HepG2 (cell line): ENCODE measurements around the gene GLE1. TPM values are rescaled to one million over a fixed set of nuclear protein-coding genes. Genes with fewer than 3 reads are reported as not detected.

Source experiments
- CREM ChIP-seq, 2 experiments: sonication (generic) in 1 of 2; formaldehyde crosslinking in 1 of 2; IDR thresholded peaks; 2 replicates each; pipeline versions ENCODE4 v1.4.0 to v1.6.1; 2016 to 2020; ENCODE audit warnings: antibody characterized with exemption in 1 of 2, mild to moderate bottlenecking in 1 of 2, missing genetic modification reagents in 1 of 2
- FOXC1 ChIP-seq: sonication (generic); formaldehyde crosslinking; IDR thresholded peaks from 2 replicates; pipeline ENCODE4 v1.8.0; 2022; ENCODE audit warnings: mild to moderate bottlenecking, missing genetic modification reagents, borderline replicate concordance
- HDAC1 ChIP-seq: sonication (generic); formaldehyde crosslinking; IDR thresholded peaks from 2 replicates; pipeline ENCODE4 v1.5.1; 2020; ENCODE audit warnings: mild to moderate bottlenecking, missing genetic modification reagents
- HDAC2 ChIP-seq: sonication (generic); formaldehyde crosslinking; IDR thresholded peaks from 2 replicates; pipeline ENCODE4 v1.4.0; 2020; ENCODE audit warnings: missing genetic modification reagents
- HDAC6 ChIP-seq: fragments of 200-600 bp; sonication (generic); IDR thresholded peaks from 2 replicates; pipeline ENCODE4 v1.7.0; 2017; ENCODE audit warnings: mild to moderate bottlenecking, antibody characterized with exemption, low read length, low read depth
- HOXA5 ChIP-seq: sonication (generic); formaldehyde crosslinking; IDR thresholded peaks from 2 replicates; pipeline ENCODE4 v1.4.0; 2020; ENCODE audit warnings: missing genetic modification reagents
- KDM5A ChIP-seq: fragments of 200-600 bp; sonication (generic); IDR thresholded peaks from 2 replicates; pipeline ENCODE4 v1.7.0; 2018; ENCODE audit warnings: antibody characterized with exemption, mild to moderate bottlenecking, low read length, borderline replicate concordance
- NFKBIZ ChIP-seq: IDR thresholded peaks from 2 replicates; pipeline ENCODE4 v1.6.1; 2018; ENCODE audit warnings: missing genetic modification reagents, missing compliant biosample characterization
- NR2F6 ChIP-seq, 2 experiments: IDR thresholded peaks; 2 replicates each; pipeline ENCODE4 v1.6.1; 2016; ENCODE audit warnings: antibody characterized with exemption in 1 of 2, mild to moderate bottlenecking in 1 of 2
- POLR2A ChIP-seq, 2 experiments: IDR thresholded peaks; 2 replicates each; pipeline ENCODE4 v1.6.1; 2011; ENCODE audit warnings: low read depth in 2 of 2, low read length in 2 of 2, mild to moderate bottlenecking in 1 of 2, moderate library complexity in 1 of 2; ENCODE audit not compliant: insufficient read depth in 1 of 2
- PPARG ChIP-seq: conservative IDR thresholded peaks from 2 replicates; pipeline ENCODE4 v1.6.1; 2016; ENCODE audit warnings: missing biosample characterization, missing genetic modification reagents
- RELA ChIP-seq: sonication (generic); formaldehyde crosslinking; IDR thresholded peaks from 2 replicates; pipeline ENCODE4 v1.4.0; 2020; ENCODE audit warnings: missing genetic modification reagents
- RFX3 ChIP-seq: IDR thresholded peaks from 2 replicates; pipeline ENCODE4 v1.6.1; 2016; ENCODE audit warnings: missing biosample characterization, missing genetic modification reagents
- RFXAP ChIP-seq: sonication (generic); formaldehyde crosslinking; IDR thresholded peaks from 2 replicates; pipeline ENCODE4 v1.4.0; 2020; ENCODE audit warnings: missing genetic modification reagents, borderline replicate concordance
- SMC3 ChIP-seq: IDR thresholded peaks from 2 replicates; pipeline ENCODE4 v1.6.1; 2011; ENCODE audit warnings: low read length, improper control_type of control experiment
- SRSF1 ChIP-seq: fragments of 200-400 bp; formaldehyde crosslinking; optimal IDR thresholded peaks from 2 replicates; pipeline ENCODE3; 2017; ENCODE audit warnings: mild to moderate bottlenecking, low read depth, low read length, moderate library complexity
- TBX2 ChIP-seq: sonication (generic); formaldehyde crosslinking; IDR thresholded peaks from 2 replicates; pipeline ENCODE4 v1.5.0; 2020; ENCODE audit warnings: missing genetic modification reagents, mild to moderate bottlenecking, borderline replicate concordance
- TOE1 ChIP-seq: sonication (generic); formaldehyde crosslinking; IDR thresholded peaks from 2 replicates; pipeline ENCODE4 v1.4.0; 2020; ENCODE audit warnings: mild to moderate bottlenecking, missing genetic modification reagents
- ZFP37 ChIP-seq: sonication (generic); formaldehyde crosslinking; IDR thresholded peaks from 2 replicates; pipeline ENCODE4 v1.4.0; 2020; ENCODE audit warnings: missing genetic modification reagents, borderline replicate concordance
- ZNF232 ChIP-seq: sonication (generic); formaldehyde crosslinking; IDR thresholded peaks from 2 replicates; pipeline ENCODE4 v1.4.0; 2020; ENCODE audit warnings: missing genetic modification reagents, borderline replicate concordance
- ZNF260 ChIP-seq: sonication (generic); formaldehyde crosslinking; IDR thresholded peaks from 2 replicates; pipeline ENCODE4 v1.4.0; 2020; ENCODE audit warnings: missing genetic modification reagents, low read depth, mild to moderate bottlenecking, borderline replicate concordance
- ZNF264 ChIP-seq: sonication (generic); formaldehyde crosslinking; IDR thresholded peaks from 2 replicates; pipeline ENCODE4 v1.4.0; 2020; ENCODE audit warnings: missing genetic modification reagents
- ZNF503 ChIP-seq: sonication (generic); formaldehyde crosslinking; IDR thresholded peaks from 2 replicates; pipeline ENCODE4 v1.4.0; 2020; ENCODE audit warnings: missing genetic modification reagents
- ZNF556 ChIP-seq: sonication (generic); formaldehyde crosslinking; IDR thresholded peaks from 2 replicates; pipeline ENCODE4 v1.4.0; 2020; ENCODE audit warnings: mild to moderate bottlenecking, missing genetic modification reagents, borderline replicate concordance
- ZNF580 ChIP-seq: IDR thresholded peaks from 2 replicates; pipeline ENCODE4 v1.6.1; 2016; ENCODE audit warnings: low read depth, borderline replicate concordance
- ZNF614 ChIP-seq: IDR thresholded peaks from 2 replicates; pipeline ENCODE4 v1.6.1; 2018; ENCODE audit warnings: missing biosample characterization, missing genetic modification reagents, inconsistent platforms, borderline replicate concordance
- ZNF639 ChIP-seq: conservative IDR thresholded peaks from 2 replicates; pipeline ENCODE4 v1.6.1; 2018; ENCODE audit warnings: missing genetic modification reagents
- ZNF703 ChIP-seq: sonication (generic); formaldehyde crosslinking; IDR thresholded peaks from 2 replicates; pipeline ENCODE4 v1.5.1; 2020; ENCODE audit warnings: missing genetic modification reagents, mild to moderate bottlenecking, moderate library complexity, borderline replicate concordance
- polyA plus RNA-seq, 8 experiments: library from polyadenylated mRNA; depleted of rRNA in 3 of 8; stranded (reverse) in 7 of 8; unstranded in 1 of 8; fragments of >200 nt; fragmentation: Illumina TruSeq in 4 of 8; extraction: Trizol in 4 of 8; gene quantifications; 2 replicates each; pipeline versions ENCODE4 v1.2.1 to v1.2.3, GENCODE V29; 2011 to 2016; ENCODE audit warnings: low read depth in 4 of 8, missing spikeins in 1 of 8, mixed read lengths in 1 of 8; ENCODE audit not compliant: insufficient read depth in 1 of 8
- total RNA-seq, 5 experiments: library from RNA; depleted of rRNA; stranded (reverse); fragments of >200 nt; fragmentation: Illumina TruSeq; extraction: Trizol; gene quantifications; 2 replicates each; pipeline ENCODE4 v1.2.3, GENCODE V29; 2016; ENCODE audit warnings: low read depth in 1 of 5

GLE1 gene
- total and polyA plus RNA-seq, 2 of the 13 experiments (the other 11 are each of a cell fraction or from before 2014, with no cell fraction given), result 14.7 to 28.8 TPM

- TF ChIP-seq TBX2, result peak; percentile 23; the same call in 1 of the 2 replicates
- TF ChIP-seq TOE1 (CRISPR knock-in tag), result no peak
- no peak for TF ChIP-seq RELA (CRISPR knock-in tag)
- peak; percentile 63; the same call in 1 of the 2 replicates for TF ChIP-seq ZNF232 (CRISPR knock-in tag)
- peak; percentile 66; the same call in 1 of the 2 replicates for TF ChIP-seq ZNF614
- no peak for TF ChIP-seq ZNF260
- peak; percentile 75; the same call in 1 of the 2 replicates for TF ChIP-seq ZFP37 (CRISPR knock-in tag)
- TF ChIP-seq HDAC2 (CRISPR knock-in tag), result peak; percentile 65
- peak; percentile 71 for TF ChIP-seq CREM (IDR thresholded peaks at IDR 0.05)
- TF ChIP-seq CREM (CRISPR knock-in tag; IDR thresholded peaks at IDR 0.05), result no peak
- TF ChIP-seq POLR2A (IDR thresholded peaks at IDR 0.05; ENCODE audit: insufficient read depth in 1 of 2, low read depth in 2 of 2, low read length in 2 of 2), result peak; percentile 59 to 86
- TF ChIP-seq RFX3 (CRISPR knock-in tag), result peak; percentile 91
- peak; percentile 46; the same call in 1 of the 2 replicates for TF ChIP-seq HOXA5 (CRISPR knock-in tag)
- no peak for TF ChIP-seq ZNF580 (CRISPR knock-in tag)
- no peak for TF ChIP-seq NR2F6 (IDR thresholded peaks at IDR 0.05)
- peak; percentile 35; the same call in 1 of the 2 replicates for TF ChIP-seq NR2F6 (CRISPR knock-in tag; IDR thresholded peaks at IDR 0.05)
- 0 out of 2 replicates have a peak, but pooled peaks have one; percentile 42 for TF ChIP-seq RFXAP (CRISPR knock-in tag)
- peak; percentile 55; the same call in 1 of the 2 replicates for TF ChIP-seq ZNF639 (CRISPR knock-in tag)
- no peak for TF ChIP-seq HDAC6
- TF ChIP-seq SRSF1, result no peak
- no peak for TF ChIP-seq SMC3
- TF ChIP-seq NFKBIZ, result no peak
- peak; percentile 15; the same call in 1 of the 2 replicates for TF ChIP-seq KDM5A
- TF ChIP-seq ZNF503 (CRISPR knock-in tag), result peak; percentile 40; the same call in 1 of the 2 replicates
- TF ChIP-seq FOXC1 (CRISPR knock-in tag), result peak; percentile 41; the same call in 1 of the 2 replicates
- peak; percentile 97 for TF ChIP-seq HDAC1 (CRISPR knock-in tag)
- TF ChIP-seq ZNF556 (CRISPR knock-in tag), result no peak; the same call in 1 of the 2 replicates
- no peak for TF ChIP-seq ZNF264 (CRISPR knock-in tag)
- no peak for TF ChIP-seq ZNF703 (CRISPR knock-in tag)
- TF ChIP-seq PPARG, result 0 out of 2 replicates have a peak, but pooled peaks have one; percentile 23
Observed at GRCh38 chr9:128455849-128456612, 48.5 kb upstream of the GLE1 start, which contains the start of gene ODF2 (continued).
